Measurements from ENCODE around the gene OR2Z1. TPM values are rescaled to one million over a fixed set of nuclear protein-coding genes. Genes with fewer than 3 reads are reported as not detected.
"Not testable (repeated sequence)": the region's sequence is repeated elsewhere in the genome, so short reads cannot be mapped to it uniquely, and the experiment has no call there.

The OR2Z1 gene
- total RNA-seq, 1 donor from 2014 or later: not detected

GRCh38 chr19:8702350-8702749 is 19.1 kb upstream of the OR2Z1 start:
- no peak for DNase-seq (ENCODE audit: low spot score)

GRCh38 chr19:8703223-8703622 is 18.2 kb upstream of the OR2Z1 start:
- DNase-seq (ENCODE audit: low spot score): no peak

- not testable (repeated sequence) for DNase-seq (ENCODE audit: low spot score)
These were observed 16.1 kb upstream of the OR2Z1 start for GRCh38 chr19:8705304-8705703.

GRCh38 chr19:8705742-8706141 is 15.7 kb upstream of the OR2Z1 start:
- no peak for DNase-seq (ENCODE audit: low spot score)

GRCh38 chr19:8710337-8710736 is 11.1 kb upstream of the OR2Z1 start:
- DNase-seq (ENCODE audit: low spot score): not testable (repeated sequence)

- no peak for DNase-seq (ENCODE audit: low spot score)
These were observed 598 bp downstream of the OR2Z1 start for GRCh38 chr19:8722032-8722431.

- DNase-seq (ENCODE audit: low spot score): no peak
These were observed 2.8 kb downstream of the OR2Z1 start for GRCh38 chr19:8724276-8724675.

- DNase-seq (ENCODE audit: low spot score): no peak
These were observed 10.2 kb downstream of the OR2Z1 start for GRCh38 chr19:8731428-8732169.

- no peak for DNase-seq (ENCODE audit: low spot score)
These were observed 16.9 kb downstream of the OR2Z1 start for GRCh38 chr19:8738377-8738776.

GRCh38 chr19:8739291-8740065 is 18.0 kb downstream of the OR2Z1 start:
- DNase-seq (ENCODE audit: low spot score): not testable (repeated sequence)

- not testable (repeated sequence) for DNase-seq (ENCODE audit: low spot score)
These were observed 45.8 kb downstream of the OR2Z1 start for GRCh38 chr19:8767257-8767656.

- not testable (repeated sequence) for DNase-seq (ENCODE audit: low spot score)
These were observed 47.8 kb downstream of the OR2Z1 start for GRCh38 chr19:8769265-8769664.

- not testable (repeated sequence) for DNase-seq (ENCODE audit: low spot score)
These were observed 52.2 kb downstream of the OR2Z1 start for GRCh38 chr19:8773587-8773986.

Other genes with a start within 250 kb of the OR2Z1 start
- gene PRAM1, start 219.0 kb upstream of the OR2Z1 start, total RNA-seq: 4.5 TPM
- 18.5 TPM for gene ZNF414, start 207.5 kb upstream of the OR2Z1 start, total RNA-seq
- gene MYO1F, start 144.2 kb upstream of the OR2Z1 start, total RNA-seq: 47.7 TPM
- gene ADAMTS10, start 110.9 kb upstream of the OR2Z1 start, total RNA-seq: 19.0 TPM
- not detected for gene NFILZ, start 91.0 kb upstream of the OR2Z1 start, total RNA-seq
- not detected for gene ACTL9, start 22.8 kb upstream of the OR2Z1 start, total RNA-seq
- 18.5 TPM for gene ZNF558, start 110.7 kb downstream of the OR2Z1 start, total RNA-seq
- gene MBD3L1, start 110.7 kb downstream of the OR2Z1 start, total RNA-seq: not detected